Progenitor cell of endocrine pancreas (in vitro differentiated cells): Measurements from ENCODE around the gene GRK5. TPM values are rescaled to one million over a fixed set of nuclear protein-coding genes. Genes with fewer than 3 reads are reported as not detected.
A peak's percentile ranks its signal among the peaks of the same experiment; 100 is the strongest.

ENCODE experiments used
- DNase-seq: peaks from one replicate; pipeline ENCODE4 v3.0.0; 2021; ENCODE audit warnings: low spot score; ENCODE audit not compliant: unreplicated experiment
- H3K27ac Mint-ChIP-seq: 2 replicates; pipeline ENCODE4 v1.8.0; 2021; ENCODE audit warnings: mild to moderate bottlenecking, moderate library complexity, mixed read lengths
- H3K27me3 Mint-ChIP-seq: 2 replicates; pipeline ENCODE4 v1.8.0; 2021; ENCODE audit warnings: mixed read lengths
- H3K36me3 Mint-ChIP-seq: 2 replicates; pipeline ENCODE4 v1.8.0; 2022; ENCODE audit warnings: mixed read lengths; ENCODE audit not compliant: insufficient read depth
- H3K4me1 Mint-ChIP-seq: 2 replicates; pipeline ENCODE4 v1.8.0; 2021; ENCODE audit warnings: low read depth, mixed read lengths
- H3K4me3 Mint-ChIP-seq: 2 replicates; pipeline ENCODE4 v1.8.0; 2021; ENCODE audit warnings: low read depth, mild to moderate bottlenecking, moderate library complexity, mixed read lengths
- H3K9me3 Mint-ChIP-seq: 2 replicates; pipeline ENCODE4 v1.8.0; 2021; ENCODE audit warnings: low read depth, mixed read lengths
- CTCF ChIP-seq: fragments of 200-600 bp; sonication (generic); IDR thresholded peaks from one replicate; pipeline ENCODE4 v1.5.0; 2021; ENCODE audit warnings: antibody characterized with exemption, mild to moderate bottlenecking; ENCODE audit not compliant: unreplicated experiment
- total RNA-seq: library from RNA; stranded (reverse); gene quantifications from 2 replicates; pipeline ENCODE4 v1.2.1, GENCODE V29; 2021

Gene GRK5
- total RNA-seq, 1 donor from 2014 or later = 21.6 TPM

GRCh38 chr10:119301397-119301796 lies 94.0 kb downstream of the GRK5 start:
- Mint-ChIP-seq H3K4me1 (peaks cover 29% of the 10 kb centered on the region), H3K27ac (no peak overlapping the region), H3K36me3 (peaks cover 3% of the 10 kb centered on the region), H3K4me3 (no peak overlapping the region), H3K9me3 (peaks cover 6% of the 10 kb centered on the region), H3K27me3 (no peaks in the 10 kb centered on the region)
- TF ChIP-seq CTCF = no peak
- no peak for DNase-seq

DNA sequence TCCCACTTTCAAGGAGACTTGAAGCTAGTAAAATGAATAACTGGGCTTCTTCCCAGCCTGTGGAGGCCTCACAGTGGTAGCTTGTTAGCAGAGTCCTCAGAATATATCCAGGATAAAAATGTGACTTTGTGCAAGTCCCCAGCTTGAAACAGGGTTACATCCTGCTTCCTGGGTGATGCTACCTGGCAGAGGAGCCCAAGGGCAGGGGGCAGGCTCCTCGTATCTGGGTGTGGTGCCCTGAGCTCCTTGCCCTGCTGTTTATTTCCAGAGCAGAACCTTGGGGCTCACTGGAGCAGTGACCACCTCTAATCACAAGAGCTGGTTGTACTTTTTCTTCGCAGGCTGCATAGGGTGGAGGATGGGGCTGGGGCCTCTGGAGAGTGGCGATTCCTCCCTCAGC lies 94.8 kb downstream of the GRK5 start:
- Mint-ChIP-seq H3K27ac (peak overlapping the region; percentile 69), H3K4me1 (peaks cover 29% of the 10 kb centered on the region), H3K27me3 (no peaks in the 10 kb centered on the region), H3K4me3 (peak overlapping the region; percentile 8), H3K36me3 (peaks cover 3% of the 10 kb centered on the region), H3K9me3 (peaks cover 6% of the 10 kb centered on the region)
- no peak for DNase-seq
- no peak for TF ChIP-seq CTCF

DNA sequence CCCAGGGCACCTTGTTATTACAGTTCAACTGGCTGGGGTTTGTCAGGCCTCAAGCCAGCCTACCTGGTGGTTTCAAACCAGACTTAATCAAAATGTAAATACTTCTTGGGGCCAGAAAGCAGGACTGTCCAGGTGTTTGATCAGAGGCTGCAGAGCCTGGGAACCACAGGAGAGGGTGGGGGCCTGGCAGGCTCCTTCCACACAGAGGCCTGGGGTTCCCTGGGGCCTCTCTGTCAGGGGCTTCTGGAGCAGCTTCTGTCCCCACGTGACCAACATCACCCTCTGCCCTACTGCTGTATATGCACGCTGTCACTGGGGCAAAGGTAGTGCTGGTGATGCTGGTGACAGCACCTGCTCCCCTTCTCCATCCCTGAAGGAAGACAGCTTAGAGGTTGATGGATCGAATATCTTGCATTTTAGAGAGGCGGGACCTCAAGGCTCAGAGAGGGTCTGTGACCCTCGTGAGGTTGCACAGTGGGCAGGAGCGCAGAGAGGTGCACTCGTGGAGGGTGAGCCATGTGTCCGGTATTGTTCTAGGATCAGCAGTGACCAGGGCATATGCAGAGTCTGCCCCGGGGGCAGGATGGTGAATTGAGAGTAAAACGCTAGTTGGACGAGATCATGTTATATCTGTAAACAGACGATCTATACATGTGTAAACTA lies 95.4 kb downstream of the GRK5 start:
- DNase-seq = no peak
- H3K27me3 Mint-ChIP-seq = no peaks in the 10 kb centered on the region
- peaks cover 29% of the 10 kb centered on the region for H3K4me1 Mint-ChIP-seq
- peak overlapping the region; percentile 8 for H3K4me3 Mint-ChIP-seq
- H3K9me3 Mint-ChIP-seq = peaks cover 3% of the 10 kb centered on the region
- H3K36me3 Mint-ChIP-seq = peaks cover 2% of the 10 kb centered on the region
- peak overlapping the region; percentile 71 for H3K27ac Mint-ChIP-seq
- no peak for TF ChIP-seq CTCF

- no peak for TF ChIP-seq CTCF
- DNase-seq = no peak
- Mint-ChIP-seq H3K27me3 (no peaks in the 10 kb centered on the region), H3K27ac (no peak overlapping the region), H3K4me1 (peaks cover 29% of the 10 kb centered on the region), H3K9me3 (no peaks in the 10 kb centered on the region), H3K36me3 (no peaks in the 10 kb centered on the region), H3K4me3 (no peak overlapping the region)
Measured at GRCh38 chr10:119303886-119304285, 96.5 kb downstream of the GRK5 start.

- Mint-ChIP-seq H3K27me3 (no peaks in the 10 kb centered on the region), H3K36me3 (no peaks in the 10 kb centered on the region), H3K27ac (peak overlapping the region; percentile 73), H3K4me1 (peaks cover 29% of the 10 kb centered on the region), H3K4me3 (no peak overlapping the region), H3K9me3 (no peaks in the 10 kb centered on the region)
- no peak for TF ChIP-seq CTCF
- DNase-seq = no peak
Measured at GRCh38 chr10:119304541-119304940, 97.2 kb downstream of the GRK5 start.
